Keratinocyte (primary cell): Measurements from ENCODE around the gene OR52I2.

Experiments used
- CTCF ChIP-seq, 3 experiments: IDR thresholded peaks in 1 of 3; conservative IDR thresholded peaks in 1 of 3; optimal IDR thresholded peaks in 1 of 3; 2 replicates in 2 of 3; 3 replicates in 1 of 3; pipeline versions ENCODE3 to v1.5.1; 2011; ENCODE audit warnings: low read length in 3 of 3, mild to moderate bottlenecking in 3 of 3, moderate library complexity in 2 of 3, control low read depth in 1 of 3, inconsistent platforms in 1 of 3; ENCODE audit not compliant: insufficient read depth in 2 of 3; ENCODE audit errors: extremely low read depth in 1 of 3
- EZH2 ChIP-seq: IDR thresholded peaks from one replicate; pipeline ENCODE4 v1.6.1; 2012; ENCODE audit warnings: inconsistent platforms, mild to moderate bottlenecking, low read length, moderate library complexity

GRCh38 chr11:4543561-4543960 lies 38.0 kb upstream of the OR52I2 start:
- no peak for TF ChIP-seq CTCF (optimal IDR thresholded peaks at IDR 0.05 in 1 of 3, IDR thresholded peaks at IDR 0.05 in 1 of 3, conservative IDR thresholded peaks at IDR 0.05 in 1 of 3; ENCODE audit: extremely low read depth in 1 of 3, insufficient read depth in 2 of 3, low read length in 3 of 3)
- TF ChIP-seq EZH2, result no peak
